ENCODE measurements around the gene SREK1.

SREK1 gene

DNA sequence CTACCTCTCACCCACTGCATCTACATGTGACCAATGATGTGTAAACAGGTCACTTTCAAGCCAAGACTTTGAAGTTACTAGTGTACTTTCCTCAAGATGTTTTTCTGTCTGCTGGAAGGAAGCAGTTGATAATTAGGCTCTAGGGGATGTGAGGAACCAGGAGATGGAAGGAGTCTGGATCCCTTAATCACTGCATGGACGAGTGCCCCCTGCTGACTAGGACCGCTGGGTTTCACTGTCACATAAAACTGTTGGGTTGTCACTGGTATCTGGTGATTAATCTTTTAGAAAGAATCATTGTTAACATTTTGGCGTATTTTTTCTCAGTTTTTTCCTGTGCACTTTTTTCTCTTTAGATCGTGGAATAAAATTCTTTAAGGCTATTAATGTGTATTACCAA, 79.5 kb downstream of the SREK1 start:
- TF ChIP-seq CTCF (IDR thresholded peaks at IDR 0.05; ENCODE audit: borderline replicate concordance, extremely low read depth, low read length, poor library complexity, severe bottlenecking) (no peak), EZH2 (IDR thresholded peaks at IDR 0.05; ENCODE audit: borderline replicate concordance, low read depth, low read length, severe bottlenecking) (no peak)
- Histone ChIP-seq H3K27ac (ENCODE audit: low read length) (no peak overlapping the region), H4K20me1 (ENCODE audit: insufficient read depth, low read length) (no peaks in the 10 kb centered on the region), H3K4me1 (ENCODE audit: insufficient read depth, low read length) (no peaks in the 10 kb centered on the region), H3K4me3 (ENCODE audit: low read depth in 1 of 2, low read length in 2 of 2) (no peak overlapping the region), H3K4me2 (ENCODE audit: insufficient read depth, low read length) (no peak overlapping the region), H3K9me3 (ENCODE audit: insufficient read depth, low read length, severe bottlenecking) (no peaks in the 10 kb centered on the region), H3K79me2 (ENCODE audit: insufficient read depth, low read length) (no peaks in the 10 kb centered on the region), H3K27me3 (ENCODE audit: insufficient read depth, low read length, poor library complexity) (no peaks in the 10 kb centered on the region), H2AFZ (ENCODE audit: low read depth, low read length) (no peak overlapping the region), H3K9ac (ENCODE audit: low read depth, low read length) (no peak overlapping the region), H3K36me3 (ENCODE audit: insufficient read depth, low read length) (no peaks in the 10 kb centered on the region)
- DNase-seq (no peak), ATAC-seq (ENCODE audit: insufficient read depth, low read depth) (no peak)

DNA sequence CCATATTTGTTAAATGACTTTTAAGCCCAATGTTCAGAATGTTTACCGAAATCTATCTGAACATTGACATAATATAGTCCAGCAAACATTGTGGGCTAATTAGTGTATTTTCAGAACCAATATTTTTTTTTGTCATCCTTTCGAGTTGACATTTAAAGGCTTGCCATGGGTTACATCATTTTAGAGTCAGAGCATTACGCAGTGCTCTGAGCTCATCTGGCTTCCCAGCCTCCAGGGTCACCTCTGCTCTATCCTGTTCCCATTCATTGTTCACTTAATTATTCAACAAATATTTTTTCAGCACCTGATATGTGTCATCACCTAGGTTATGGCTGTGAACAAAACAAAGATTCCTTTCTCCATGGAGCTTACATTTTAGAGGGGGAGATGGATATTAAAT, 80.2 kb downstream of the SREK1 start:
- no peak overlapping the region for H3K27ac ChIP-seq (ENCODE audit: low read length)
- H3K36me3 ChIP-seq (ENCODE audit: insufficient read depth, low read length) = no peaks in the 10 kb centered on the region
- no peak overlapping the region for H3K9ac ChIP-seq (ENCODE audit: low read depth, low read length)
- no peak overlapping the region for H2AFZ ChIP-seq (ENCODE audit: low read depth, low read length)
- DNase-seq (no peak), ATAC-seq (ENCODE audit: insufficient read depth, low read depth) (no peak)
- H3K4me3 ChIP-seq (ENCODE audit: low read depth in 1 of 2, low read length in 2 of 2) = no peak overlapping the region
- TF ChIP-seq EZH2 (IDR thresholded peaks at IDR 0.05; ENCODE audit: borderline replicate concordance, low read depth, low read length, severe bottlenecking) (no peak), CTCF (IDR thresholded peaks at IDR 0.05; ENCODE audit: borderline replicate concordance, extremely low read depth, low read length, poor library complexity, severe bottlenecking) (no peak)
- no peak overlapping the region for H3K4me2 ChIP-seq (ENCODE audit: insufficient read depth, low read length)
- H3K27me3 ChIP-seq (ENCODE audit: insufficient read depth, low read length, poor library complexity) = no peaks in the 10 kb centered on the region
- H3K79me2 ChIP-seq (ENCODE audit: insufficient read depth, low read length) = no peaks in the 10 kb centered on the region
- H3K4me1 ChIP-seq (ENCODE audit: insufficient read depth, low read length) = no peaks in the 10 kb centered on the region
- no peaks in the 10 kb centered on the region for H4K20me1 ChIP-seq (ENCODE audit: insufficient read depth, low read length)
- H3K9me3 ChIP-seq (ENCODE audit: insufficient read depth, low read length, severe bottlenecking) = no peaks in the 10 kb centered on the region

DNA sequence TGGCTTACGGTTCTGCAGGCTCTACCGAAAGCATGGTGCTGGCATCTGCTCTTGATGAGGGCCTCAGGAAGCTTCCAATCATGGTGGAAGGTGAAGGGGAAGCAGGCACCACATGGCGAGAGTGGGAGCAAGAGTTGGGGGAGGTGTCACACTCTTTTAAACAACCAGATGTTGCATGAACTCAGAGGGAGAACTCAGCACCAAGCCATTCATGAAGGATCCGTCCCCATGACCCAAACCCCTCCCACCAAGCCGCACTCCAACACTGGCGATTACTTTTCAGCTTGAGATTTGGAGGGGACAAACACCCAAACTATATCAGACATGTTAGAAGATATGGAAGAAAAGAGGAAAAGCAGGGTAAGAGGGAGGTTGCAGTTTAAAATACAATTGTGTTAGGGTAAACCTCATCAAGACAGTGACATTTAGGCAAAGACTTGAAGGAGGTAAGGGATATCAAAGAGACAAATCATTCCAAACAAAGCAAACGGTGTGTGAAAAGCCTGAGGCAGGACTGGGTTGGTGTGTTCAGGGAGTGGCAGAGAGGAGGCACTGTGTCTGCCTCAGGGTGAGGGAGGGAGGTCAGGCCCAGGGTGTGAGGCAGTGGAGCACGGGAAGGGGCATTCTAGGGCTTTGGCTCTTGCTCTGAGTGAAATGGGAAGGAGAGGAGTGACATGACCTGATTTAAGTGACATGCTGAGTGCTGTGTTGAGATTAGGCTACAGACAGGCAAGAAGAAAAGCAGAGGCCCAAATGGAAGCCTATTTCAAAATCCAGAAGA, 80.9 kb downstream of the SREK1 start:
- no peaks in the 10 kb centered on the region for H4K20me1 ChIP-seq (ENCODE audit: insufficient read depth, low read length)
- no peak for DNase-seq
- no peak for ATAC-seq (ENCODE audit: insufficient read depth, low read depth)
- H3K36me3 ChIP-seq (ENCODE audit: insufficient read depth, low read length) = no peaks in the 10 kb centered on the region
- no peak overlapping the region for H3K4me2 ChIP-seq (ENCODE audit: insufficient read depth, low read length)
- no peaks in the 10 kb centered on the region for H3K27me3 ChIP-seq (ENCODE audit: insufficient read depth, low read length, poor library complexity)
- H3K4me1 ChIP-seq (ENCODE audit: insufficient read depth, low read length) = no peaks in the 10 kb centered on the region
- TF ChIP-seq EZH2 (IDR thresholded peaks at IDR 0.05; ENCODE audit: borderline replicate concordance, low read depth, low read length, severe bottlenecking) = no peak
- no peak for TF ChIP-seq CTCF (IDR thresholded peaks at IDR 0.05; ENCODE audit: borderline replicate concordance, extremely low read depth, low read length, poor library complexity, severe bottlenecking)
- H3K4me3 ChIP-seq (ENCODE audit: low read depth in 1 of 2, low read length in 2 of 2) = no peak overlapping the region
- H3K27ac ChIP-seq (ENCODE audit: low read length) = no peak overlapping the region
- H2AFZ ChIP-seq (ENCODE audit: low read depth, low read length) = no peak overlapping the region
- H3K9ac ChIP-seq (ENCODE audit: low read depth, low read length) = no peak overlapping the region
- no peaks in the 10 kb centered on the region for H3K9me3 ChIP-seq (ENCODE audit: insufficient read depth, low read length, severe bottlenecking)
- no peaks in the 10 kb centered on the region for H3K79me2 ChIP-seq (ENCODE audit: insufficient read depth, low read length)

All from DND-41 (cell line).